Measurements from ENCODE around the gene OR1M1.
"Not testable (repeated sequence)": the region's sequence is repeated elsewhere in the genome, so short reads cannot be mapped to it uniquely, and the experiment has no call there.

OR1M1 gene, protein sequence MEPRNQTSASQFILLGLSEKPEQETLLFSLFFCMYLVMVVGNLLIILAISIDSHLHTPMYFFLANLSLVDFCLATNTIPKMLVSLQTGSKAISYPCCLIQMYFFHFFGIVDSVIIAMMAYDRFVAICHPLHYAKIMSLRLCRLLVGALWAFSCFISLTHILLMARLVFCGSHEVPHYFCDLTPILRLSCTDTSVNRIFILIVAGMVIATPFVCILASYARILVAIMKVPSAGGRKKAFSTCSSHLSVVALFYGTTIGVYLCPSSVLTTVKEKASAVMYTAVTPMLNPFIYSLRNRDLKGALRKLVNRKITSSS

DNA sequence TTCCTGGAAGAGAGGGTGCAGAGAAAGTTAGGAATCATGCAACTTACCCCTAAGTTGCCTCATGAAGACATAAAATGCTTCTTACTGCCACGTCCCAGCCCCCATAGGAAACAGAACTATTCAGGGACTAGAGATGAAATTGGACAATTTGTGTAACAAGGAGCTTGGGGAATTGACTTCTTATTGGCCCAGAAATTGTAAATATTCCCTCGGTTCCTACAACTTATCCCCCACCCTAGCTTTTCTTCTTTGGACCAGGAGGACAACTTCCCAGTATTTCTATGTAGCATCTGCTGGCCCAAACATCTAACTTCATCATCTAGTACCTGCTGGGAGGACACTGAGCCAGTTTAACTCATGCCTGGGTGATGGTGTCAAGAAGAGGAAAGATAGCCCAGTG lies at the start of gene OR1M1:
OR1M1 (plus strand) TSS at position 301 of the 400 bp plus-strand sequence. CDS start 6,184 bp downstream, outside the sequence.
- FAIRE-seq, result no peak
- DNase-seq (ENCODE audit: extremely low spot score, insufficient read length, low read depth), result no peak

DNA sequence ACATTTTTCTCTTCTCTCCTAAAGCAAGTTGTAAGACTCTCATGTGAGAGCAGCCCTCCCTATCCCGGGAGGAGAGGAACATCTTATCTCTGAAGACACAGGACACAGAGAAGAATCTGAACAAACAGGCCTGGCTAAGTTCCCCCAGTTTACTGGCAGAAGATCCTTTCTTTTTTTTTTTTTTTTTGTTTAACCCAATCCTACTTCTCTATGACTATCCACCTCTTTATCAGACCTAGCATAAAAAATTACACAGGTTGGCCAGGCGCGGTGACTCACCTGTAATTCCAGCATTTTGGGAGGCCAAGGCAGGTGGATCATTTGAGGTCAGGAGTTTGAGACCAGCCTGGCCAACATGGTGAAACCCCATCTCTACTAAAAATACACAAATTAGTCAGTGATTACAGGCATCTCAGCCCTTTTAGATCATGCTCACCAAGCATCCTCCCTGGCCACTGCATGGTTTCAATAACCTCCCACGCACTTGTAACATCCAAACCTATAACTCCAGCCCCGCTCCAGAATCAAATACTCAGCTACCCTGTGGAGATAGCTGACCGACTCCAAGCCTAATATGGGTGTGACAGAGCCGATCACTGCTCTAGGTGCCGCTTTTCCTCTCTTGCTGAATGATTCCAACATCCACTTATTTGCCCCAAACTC lies 49.3 kb upstream of the OR1M1 start:
- no peak for DNase-seq (ENCODE audit: extremely low spot score, insufficient read length, low read depth)
- FAIRE-seq, result no peak

DNA sequence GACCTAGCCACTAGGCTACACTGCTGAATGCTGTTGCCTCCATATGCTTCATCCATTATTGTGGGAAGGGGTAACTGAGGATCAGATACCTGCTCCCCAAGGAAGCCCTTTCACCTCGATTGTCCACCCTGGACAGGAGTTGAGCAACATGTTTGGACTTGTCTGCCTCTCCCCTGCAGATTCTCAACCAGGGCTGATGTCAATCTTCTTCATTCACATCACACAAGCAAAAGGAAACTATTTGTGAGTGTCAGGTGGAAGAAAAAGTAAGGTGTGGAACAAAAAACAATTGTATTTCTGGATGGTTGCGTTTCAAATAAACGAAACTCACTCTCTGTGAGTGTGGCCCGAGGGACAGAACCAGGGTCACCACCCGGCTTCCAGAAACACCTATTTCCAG lies 47.1 kb upstream of the OR1M1 start:
- DNase-seq (ENCODE audit: extremely low spot score, insufficient read length, low read depth), result no peak
- FAIRE-seq, result no peak

DNA sequence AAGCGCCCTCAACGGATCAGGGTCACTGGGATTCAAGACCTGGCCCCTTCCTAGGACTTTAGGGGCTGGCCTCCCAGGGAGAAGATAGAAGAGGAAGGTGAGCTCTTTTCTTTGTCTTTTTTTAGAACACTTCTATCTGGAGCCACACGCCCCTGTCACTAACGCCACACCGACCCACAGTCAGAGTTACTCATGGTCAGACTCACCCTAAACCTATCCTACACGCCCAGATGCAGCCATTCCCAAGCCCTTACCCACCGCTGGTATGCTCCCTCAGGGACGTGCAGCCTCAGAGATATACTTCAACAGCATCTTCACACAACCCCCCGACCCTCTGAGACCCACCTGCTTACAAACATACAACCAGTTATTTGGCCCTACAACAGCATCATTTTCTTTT lies 46.7 kb upstream of the OR1M1 start:
- FAIRE-seq, result no peak

DNA sequence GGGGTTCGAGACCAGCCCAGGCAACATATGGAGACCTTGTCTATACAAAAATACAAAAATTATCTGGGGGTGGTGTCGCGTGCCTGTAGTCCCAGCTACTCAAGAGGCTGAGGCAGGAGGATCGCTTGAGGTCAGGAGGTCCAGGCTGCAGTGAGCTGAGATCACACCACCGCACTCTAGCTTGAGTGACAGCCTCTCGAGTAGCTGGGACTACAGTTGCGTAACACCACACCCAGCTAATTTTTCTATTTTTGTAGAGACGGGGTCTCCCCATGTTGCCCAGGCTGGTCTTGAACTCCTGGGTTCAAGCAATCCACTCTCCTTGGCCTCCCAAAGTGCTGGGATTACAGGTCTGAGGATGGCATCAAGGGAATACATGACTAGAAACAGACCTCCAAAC lies 45.8 kb upstream of the OR1M1 start:
- DNase-seq (ENCODE audit: extremely low spot score, insufficient read length, low read depth), result no peak
- no peak for FAIRE-seq

More for the DNA sequence above, 46.7 kb upstream of the OR1M1 start:
- no peak for DNase-seq (ENCODE audit: extremely low spot score, insufficient read length, low read depth)

DNA sequence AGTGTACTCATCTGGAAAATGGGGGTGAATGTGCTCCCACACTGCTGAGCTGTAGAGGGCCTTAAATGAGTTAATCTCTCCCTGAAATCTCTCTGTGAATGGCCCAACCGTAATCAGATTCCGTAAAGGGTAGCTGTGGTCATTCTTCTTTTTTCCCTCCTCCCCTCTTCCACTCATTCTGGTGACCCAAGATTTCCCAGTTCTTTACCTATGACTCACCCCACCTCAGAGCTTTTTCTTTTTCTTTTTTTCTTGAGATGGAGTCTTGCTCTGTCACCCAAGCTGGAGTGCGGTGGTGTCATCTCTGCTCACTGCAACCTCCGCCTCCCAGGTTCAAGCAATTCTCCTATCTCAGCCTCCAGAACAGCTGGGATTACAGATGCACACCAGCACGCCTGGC lies 43.3 kb upstream of the OR1M1 start:
- FAIRE-seq (no peak), DNase-seq (ENCODE audit: extremely low spot score, insufficient read length, low read depth) (no peak)

DNA sequence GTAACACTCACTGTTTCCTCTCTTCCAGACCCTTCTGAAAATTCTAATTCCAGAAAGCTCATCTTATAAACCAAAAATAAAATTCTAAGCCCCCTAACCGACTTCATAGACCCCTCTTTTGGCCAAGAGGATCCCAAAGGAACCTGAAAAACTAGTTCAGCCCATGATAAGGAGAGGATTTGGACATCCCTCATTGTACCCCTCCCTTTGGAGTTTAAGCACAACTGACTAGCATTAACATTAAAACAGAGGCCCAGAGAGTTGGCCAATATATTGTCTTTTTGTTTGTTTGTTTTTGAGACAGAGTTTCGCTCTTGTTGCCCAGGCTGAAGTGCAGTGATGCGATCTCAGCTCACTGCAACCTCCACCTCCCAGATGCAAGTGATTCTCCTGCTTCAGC lies 42.4 kb upstream of the OR1M1 start:
- FAIRE-seq (no peak), DNase-seq (ENCODE audit: extremely low spot score, insufficient read length, low read depth) (no peak)

DNA sequence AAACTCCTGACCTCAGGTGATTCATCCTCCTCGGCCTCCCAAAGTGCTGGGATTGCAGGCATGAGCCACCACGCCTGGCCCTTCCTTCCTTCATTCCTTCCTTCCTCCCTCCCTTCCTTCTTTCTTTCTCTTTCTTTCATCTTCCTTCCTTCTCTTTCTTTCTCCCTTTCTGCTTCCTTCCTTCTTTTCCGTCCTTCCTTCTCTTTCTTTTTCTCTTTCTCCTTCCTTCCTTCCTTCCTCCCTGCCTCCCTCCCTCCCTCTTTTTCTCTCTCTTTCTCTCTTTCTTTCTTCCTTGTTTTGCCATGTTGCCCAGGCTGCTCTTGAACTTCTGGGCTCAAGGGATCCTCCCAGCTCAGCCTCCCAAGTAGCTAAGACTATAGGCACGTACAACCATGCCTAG lies 40.2 kb upstream of the OR1M1 start:
- FAIRE-seq (no peak), DNase-seq (ENCODE audit: extremely low spot score, insufficient read length, low read depth) (no peak)

DNA sequence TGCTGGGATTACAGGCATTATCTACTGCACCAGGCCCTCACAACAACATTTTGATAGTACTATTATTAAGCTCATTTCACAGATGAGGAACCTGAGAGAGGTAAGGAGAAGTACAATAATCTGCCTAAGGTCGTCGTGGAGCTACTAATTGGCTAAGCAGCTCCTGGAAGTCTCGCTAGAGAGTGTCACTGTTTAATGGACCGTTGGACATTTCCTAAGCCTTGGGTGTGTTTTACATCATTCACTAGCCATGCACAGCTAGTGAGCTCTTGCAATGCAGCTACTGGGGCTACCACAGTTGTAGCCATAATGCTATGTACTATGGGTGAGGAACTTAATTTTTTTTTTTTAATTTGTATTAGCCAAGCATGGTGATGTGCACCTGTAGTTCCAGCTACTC lies 34.0 kb upstream of the OR1M1 start:
- FAIRE-seq, result no peak
- DNase-seq (ENCODE audit: extremely low spot score, insufficient read length, low read depth), result no peak

DNA sequence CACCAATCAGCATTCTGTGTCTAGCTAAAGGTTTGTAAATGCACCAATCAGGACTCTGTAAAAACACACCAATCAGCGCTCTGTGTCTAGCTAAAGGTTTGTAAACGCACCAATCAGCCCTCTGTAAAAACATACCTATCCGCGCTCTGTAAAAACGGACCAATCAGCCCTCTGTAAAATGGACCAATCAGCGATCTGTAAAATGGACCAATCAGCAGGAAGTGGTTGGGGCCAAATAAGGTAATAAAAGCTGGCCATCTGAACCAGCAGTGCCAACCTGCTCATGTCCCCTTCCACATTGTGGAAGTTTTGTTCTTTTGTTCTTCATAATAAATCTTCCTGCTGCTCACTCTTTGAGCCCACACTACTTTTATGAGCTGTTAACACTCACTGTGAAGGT lies 33.2 kb upstream of the OR1M1 start:
- FAIRE-seq, result not testable (repeated sequence)

DNA sequence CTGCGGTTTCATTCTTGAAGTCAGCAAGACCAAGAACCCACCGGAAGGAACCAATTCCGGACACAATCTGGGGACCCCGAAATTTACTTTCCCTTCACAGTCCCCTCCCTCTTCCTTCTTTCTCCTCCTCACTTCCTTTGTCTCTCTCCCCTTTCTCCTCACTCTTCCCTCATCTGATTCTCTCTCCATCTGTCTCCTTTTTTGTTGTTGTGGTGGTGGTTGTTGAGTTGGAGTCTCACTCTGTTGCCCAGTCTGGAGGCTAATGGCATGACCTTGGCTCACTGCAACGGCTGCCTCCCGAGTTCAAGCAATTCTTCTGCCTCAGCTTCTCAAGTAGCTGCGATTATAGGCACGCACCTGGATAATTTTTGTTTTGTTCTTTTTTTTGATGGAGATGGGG lies 32.7 kb upstream of the OR1M1 start:
- FAIRE-seq, result no peak
- DNase-seq (ENCODE audit: extremely low spot score, insufficient read length, low read depth), result no peak

More for the DNA sequence above, 33.2 kb upstream of the OR1M1 start:
- not testable (repeated sequence) for DNase-seq (ENCODE audit: extremely low spot score, insufficient read length, low read depth)

DNA sequence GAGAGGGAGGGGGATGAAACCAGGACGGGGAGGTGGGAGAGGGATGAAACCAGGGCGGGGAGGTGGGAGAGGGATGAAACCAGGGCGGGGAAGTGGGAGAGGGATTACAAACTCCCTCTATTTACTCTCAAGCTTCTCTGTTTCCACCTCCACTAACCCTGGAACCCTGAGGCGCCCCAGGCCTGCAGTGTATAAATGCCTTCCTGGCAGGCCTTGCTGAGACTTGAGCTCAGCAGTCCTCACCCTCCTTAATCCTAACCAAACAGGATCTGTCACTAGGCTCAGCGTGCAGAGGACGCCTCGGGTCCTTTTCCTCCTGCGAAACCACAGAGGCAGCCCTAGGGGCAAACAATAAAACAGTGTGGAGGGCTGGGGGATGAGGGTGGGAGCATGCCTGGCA lies 32.1 kb upstream of the OR1M1 start:
- FAIRE-seq, result no peak
- no peak for DNase-seq (ENCODE audit: extremely low spot score, insufficient read length, low read depth)

DNA sequence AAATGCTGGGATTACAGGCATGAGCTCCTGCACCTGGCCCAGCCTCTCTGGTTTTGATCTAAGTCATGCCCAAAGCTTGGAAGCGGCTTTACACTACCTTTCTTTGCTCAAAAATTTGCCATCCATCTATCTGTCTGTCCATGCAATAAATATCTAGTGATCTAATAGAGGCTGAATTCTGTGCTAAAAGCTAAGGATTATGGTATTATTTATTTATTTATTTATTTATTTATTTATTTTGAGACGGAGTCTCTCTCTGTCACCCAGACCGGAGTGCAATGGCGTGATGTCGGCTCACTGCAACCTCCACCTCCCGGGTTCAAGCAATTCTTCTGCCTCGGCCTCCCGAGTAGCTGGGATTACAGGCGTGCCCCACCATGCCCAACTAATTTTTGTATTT lies 30.7 kb upstream of the OR1M1 start:
- DNase-seq (ENCODE audit: extremely low spot score, insufficient read length, low read depth); FAIRE-seq: not testable (repeated sequence)

DNA sequence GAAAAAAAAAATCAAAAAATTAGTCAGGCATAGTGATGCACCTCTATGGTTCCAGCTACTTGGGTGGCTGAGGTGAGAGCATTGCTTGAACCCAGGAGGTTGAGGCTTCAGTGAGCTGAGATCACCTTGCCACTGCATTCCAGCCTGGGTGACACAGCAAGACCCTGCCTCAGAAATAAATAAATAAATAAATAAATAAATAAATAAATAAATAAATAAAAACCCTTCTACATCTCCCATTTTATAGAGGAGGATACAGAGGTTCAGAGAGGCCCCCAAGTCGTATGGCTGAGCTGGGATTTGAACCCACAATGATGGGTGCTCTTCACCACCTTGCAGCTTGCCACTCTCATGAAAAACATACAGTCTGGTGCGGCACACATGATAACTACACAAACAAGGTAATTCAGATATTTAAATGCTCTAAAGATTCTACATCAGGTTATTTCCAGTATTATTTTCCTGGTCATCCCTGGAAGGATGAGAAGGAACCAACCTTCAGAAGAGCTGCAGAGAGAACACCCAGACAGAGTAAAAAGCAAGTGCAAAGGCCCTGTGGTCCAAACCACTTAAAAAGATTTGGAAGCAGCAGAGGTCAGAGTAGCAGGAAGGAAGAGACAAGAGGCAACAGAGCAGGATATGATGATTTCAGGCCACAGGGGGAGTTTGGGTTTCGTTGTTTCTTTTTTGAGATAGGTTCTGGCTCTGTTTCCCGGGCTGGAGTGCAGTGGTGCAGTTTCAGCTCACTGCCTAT lies 29.2 kb upstream of the OR1M1 start:
- DNase-seq (ENCODE audit: extremely low spot score, insufficient read length, low read depth) (no peak), FAIRE-seq (no peak)

DNA sequence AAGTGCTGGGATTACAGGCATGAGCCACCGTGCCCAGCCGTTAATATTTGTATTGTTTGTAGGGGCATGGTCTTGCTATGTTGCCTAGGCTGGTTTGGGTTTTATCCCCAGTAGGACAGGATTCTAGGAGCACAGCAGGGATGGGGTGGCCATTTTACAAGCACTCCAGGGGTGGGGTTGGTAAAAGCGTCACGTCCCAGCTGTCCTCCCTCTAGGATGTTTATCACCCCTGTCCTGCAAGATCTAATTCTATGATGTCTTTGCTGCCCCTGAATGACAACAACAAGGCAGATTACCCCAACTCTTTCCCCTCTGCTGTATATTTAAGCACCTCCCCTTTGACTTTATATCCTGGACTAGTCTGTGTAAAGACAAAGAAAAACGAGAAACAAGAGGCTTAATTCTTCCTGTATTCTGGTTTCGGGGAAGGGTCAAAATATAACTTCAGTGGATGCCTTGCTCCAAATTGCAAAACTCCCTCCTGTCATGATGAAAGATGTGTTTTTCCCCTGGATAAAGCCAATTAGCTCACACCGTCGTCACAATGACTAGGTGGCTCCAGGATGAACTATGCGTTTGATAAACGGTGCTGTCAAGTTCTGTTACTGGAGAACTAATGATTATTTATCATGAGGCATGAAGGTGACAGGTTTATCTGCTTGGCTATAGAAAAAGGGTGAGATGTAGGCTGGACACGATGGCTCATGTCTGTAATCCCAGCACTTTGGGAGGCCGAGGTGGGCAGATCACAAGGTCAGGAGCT lies 27.8 kb upstream of the OR1M1 start:
- FAIRE-seq, result no peak

DNA sequence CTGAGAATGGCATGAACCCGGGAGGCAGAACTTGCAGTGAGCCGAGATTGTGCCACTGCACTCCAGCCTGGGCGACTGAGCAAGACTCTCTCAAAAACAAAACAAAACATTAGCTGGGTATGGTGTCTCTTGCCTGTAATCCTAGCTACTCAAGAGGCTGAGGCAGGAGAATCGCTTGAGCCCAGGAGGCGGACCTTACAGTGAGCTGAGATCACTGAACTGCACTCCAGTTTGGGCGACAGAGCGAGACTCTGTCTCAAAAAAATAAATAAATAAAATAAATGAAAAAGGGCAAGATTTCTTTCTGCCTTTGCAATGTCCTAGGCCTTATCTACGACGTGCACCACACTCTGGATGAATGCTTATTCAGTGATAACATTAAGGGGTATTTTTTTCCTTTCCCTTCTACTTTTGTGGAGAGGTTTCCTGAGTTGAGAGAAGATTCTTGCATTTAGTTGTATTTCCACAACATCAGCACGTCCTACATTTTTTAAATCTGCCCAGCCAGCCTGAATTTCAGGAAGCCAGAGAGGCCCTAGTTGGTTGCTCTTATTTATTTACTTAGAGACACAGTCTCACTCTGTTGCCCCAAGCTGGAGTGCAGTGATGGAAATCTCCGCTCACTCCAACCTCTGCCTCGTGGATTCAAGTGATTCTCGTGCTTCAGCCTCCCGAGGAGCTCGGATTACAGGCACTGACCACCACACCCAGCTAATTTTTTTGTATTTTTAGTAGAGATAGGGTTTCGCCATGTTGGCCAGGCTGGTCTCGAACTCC lies 26.1 kb upstream of the OR1M1 start:
- FAIRE-seq (no peak), DNase-seq (ENCODE audit: extremely low spot score, insufficient read length, low read depth) (no peak)

More for the DNA sequence above, 27.8 kb upstream of the OR1M1 start:
- DNase-seq (ENCODE audit: extremely low spot score, insufficient read length, low read depth), result no peak

DNA sequence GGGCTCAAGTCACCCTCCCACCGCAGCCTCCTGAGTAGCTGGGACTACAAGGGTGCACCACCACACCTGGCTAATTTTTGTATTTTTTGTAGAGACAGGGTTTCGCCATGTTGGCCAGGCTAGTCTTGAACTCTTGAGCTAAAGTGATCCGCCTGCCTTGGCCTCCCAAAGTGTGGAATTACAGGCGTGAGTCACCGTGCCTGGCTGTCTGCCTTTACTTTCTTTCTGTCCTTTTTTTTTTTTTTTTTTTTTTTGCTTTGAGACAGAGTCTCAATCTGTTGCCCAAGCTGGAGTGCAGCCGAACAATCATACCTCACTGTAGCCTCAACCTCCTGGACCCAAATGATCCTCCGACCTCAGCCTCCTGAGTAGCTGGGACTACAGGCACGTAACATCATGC lies 25.0 kb upstream of the OR1M1 start:
- DNase-seq (ENCODE audit: extremely low spot score, insufficient read length, low read depth), result no peak
- FAIRE-seq, result no peak

DNA sequence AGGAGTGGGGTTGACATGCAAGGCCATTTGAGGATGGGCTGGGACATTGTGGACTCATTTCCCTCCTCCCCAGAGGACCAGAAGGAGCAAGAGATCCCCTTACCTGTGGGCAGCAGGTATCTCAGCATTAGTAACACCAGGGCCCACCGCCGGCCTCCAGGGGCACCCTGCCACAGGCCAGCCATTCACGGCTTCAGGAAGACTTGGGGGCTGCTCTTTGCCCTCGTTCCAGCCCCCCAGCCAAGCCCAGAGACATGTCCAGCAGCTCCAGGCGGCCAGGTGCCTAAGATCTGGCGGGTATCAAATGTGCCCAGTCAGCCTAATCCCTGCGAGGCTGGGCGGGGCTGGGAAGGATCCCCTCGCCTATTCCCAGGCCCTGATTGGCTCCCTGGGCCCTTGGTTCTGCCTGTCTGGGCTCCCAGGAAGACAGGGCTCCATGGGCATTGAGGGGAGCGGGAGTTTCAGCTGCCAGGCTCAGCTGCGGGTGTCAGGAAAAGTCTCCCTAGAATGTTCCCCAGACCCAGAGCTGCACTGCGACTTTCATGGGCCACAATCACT lies 21.3 kb upstream of the OR1M1 start:
- DNase-seq (ENCODE audit: extremely low spot score, insufficient read length, low read depth) (no peak), FAIRE-seq (no peak)

DNA sequence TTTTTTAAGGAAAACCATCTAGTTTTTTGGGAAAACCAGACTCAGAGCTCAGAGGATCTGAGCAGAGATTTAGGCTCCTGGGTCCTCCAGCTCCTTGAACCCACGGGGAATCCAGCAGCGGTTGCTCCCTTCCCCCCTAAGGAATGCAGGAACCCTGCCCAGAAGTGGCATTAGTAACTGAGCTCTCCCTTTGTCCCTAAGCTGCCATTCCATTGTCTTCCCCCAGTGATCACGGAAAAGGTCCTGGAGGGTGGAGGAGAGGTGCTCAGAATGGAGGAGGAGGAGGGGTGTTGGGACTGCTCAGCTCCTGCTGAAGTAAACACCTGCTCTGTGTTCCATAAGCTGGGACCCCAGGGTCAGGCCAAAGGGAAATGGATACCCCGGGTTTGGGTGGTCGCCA lies 16.8 kb upstream of the OR1M1 start:
- FAIRE-seq (no peak), DNase-seq (ENCODE audit: extremely low spot score, insufficient read length, low read depth) (no peak)
